ENCODE results near the gene EPHB2. TPM values are rescaled to one million over a fixed set of nuclear protein-coding genes. Genes with fewer than 3 reads are reported as not detected.

The EPHB2 gene
- total RNA-seq, 2 experiments from 2014 or later, result 0.08 TPM; not detected in 1

- POLR2A ChIA-PET, result no interaction called here
- no peaks in the 10 kb centered on the region for H3K9me3 Mint-ChIP-seq
- H3K27me3 ChIP-seq (ENCODE audit: control insufficient read depth in 1 of 2, insufficient read depth in 2 of 2, low read length in 2 of 2), result peaks cover 0 to 3% of the 10 kb centered on the region in 2 experiments
- no peak overlapping the region for H3K4me3 Mint-ChIP-seq
- CTCF ChIA-PET, result no interaction called here
- no peaks in the 10 kb centered on the region for H3K27me3 Mint-ChIP-seq
- no peaks in the 10 kb centered on the region for H3K36me3 Mint-ChIP-seq (ENCODE audit: low read depth)
- no peak overlapping the region for H3K4me3 ChIP-seq (ENCODE audit: low read length)
- no peaks in the 10 kb centered on the region for H3K4me1 ChIP-seq (ENCODE audit: insufficient read depth, low read length)
- H3K9me3 ChIP-seq (ENCODE audit: control insufficient read depth in 1 of 2, insufficient read depth in 1 of 2, low read length in 2 of 2), result no peaks in the 10 kb centered on the region
- no peaks in the 10 kb centered on the region for H3K36me3 ChIP-seq (ENCODE audit: insufficient read depth, low read length)
- intact Hi-C loops (cut with DNase I, micrococcal nuclease), result no loop called here
- DNase-seq (no peak), ATAC-seq (ENCODE audit: poor library complexity) (no peak)
- H3K27ac Mint-ChIP-seq, result no peak overlapping the region
- no peaks in the 10 kb centered on the region for H3K4me1 Mint-ChIP-seq (ENCODE audit: low read depth)
- no peak for TF ChIP-seq CTCF (IDR thresholded peaks at IDR 0.05)
- H3K27ac ChIP-seq (ENCODE audit: low read depth in 1 of 2, low read length in 2 of 2), result no peak overlapping the region
Observed at GRCh38 chr1:22790232-22791008, 79.8 kb downstream of the EPHB2 start.

GRCh38 chr1:22791831-22792347 is 81.2 kb downstream of the EPHB2 start:
- Histone ChIP-seq H3K9me3 (ENCODE audit: control insufficient read depth in 1 of 2, insufficient read depth in 1 of 2, low read length in 2 of 2) (no peaks in the 10 kb centered on the region), H3K27ac (ENCODE audit: low read depth in 1 of 2, low read length in 2 of 2) (no peak overlapping the region), H3K4me3 (ENCODE audit: low read length) (no peak overlapping the region), H3K27me3 (ENCODE audit: control insufficient read depth in 1 of 2, insufficient read depth in 2 of 2, low read length in 2 of 2) (peaks cover 0 to 3% of the 10 kb centered on the region in 2 experiments), H3K36me3 (ENCODE audit: insufficient read depth, low read length) (no peaks in the 10 kb centered on the region), H3K4me1 (ENCODE audit: insufficient read depth, low read length) (no peaks in the 10 kb centered on the region)
- intact Hi-C loops (cut with DNase I, micrococcal nuclease), result no loop called here
- CTCF ChIA-PET, result no interaction called here
- TF ChIP-seq CTCF (IDR thresholded peaks at IDR 0.05), result no peak
- H3K4me3 Mint-ChIP-seq, result no peak overlapping the region
- DNase-seq (no peak), ATAC-seq (ENCODE audit: poor library complexity) (no peak)
- H3K27ac Mint-ChIP-seq, result no peak overlapping the region
- no peaks in the 10 kb centered on the region for H3K9me3 Mint-ChIP-seq
- no peaks in the 10 kb centered on the region for H3K27me3 Mint-ChIP-seq
- no peaks in the 10 kb centered on the region for H3K36me3 Mint-ChIP-seq (ENCODE audit: low read depth)
- POLR2A ChIA-PET, result no interaction called here
- no peaks in the 10 kb centered on the region for H3K4me1 Mint-ChIP-seq (ENCODE audit: low read depth)

GRCh38 chr1:22792396-22793160 is 81.9 kb downstream of the EPHB2 start:
- no peaks in the 10 kb centered on the region for H3K9me3 ChIP-seq (ENCODE audit: control insufficient read depth in 1 of 2, insufficient read depth in 1 of 2, low read length in 2 of 2)
- H3K4me1 ChIP-seq (ENCODE audit: insufficient read depth, low read length), result no peaks in the 10 kb centered on the region
- Mint-ChIP-seq H3K36me3 (ENCODE audit: low read depth) (no peaks in the 10 kb centered on the region), H3K27ac (no peak overlapping the region), H3K4me1 (ENCODE audit: low read depth) (no peaks in the 10 kb centered on the region), H3K27me3 (no peaks in the 10 kb centered on the region), H3K4me3 (no peak overlapping the region), H3K9me3 (no peaks in the 10 kb centered on the region)
- H3K27me3 ChIP-seq (ENCODE audit: control insufficient read depth in 1 of 2, insufficient read depth in 2 of 2, low read length in 2 of 2), result peaks cover 0 to 3% of the 10 kb centered on the region in 2 experiments
- ATAC-seq (ENCODE audit: poor library complexity), result no peak
- intact Hi-C loops (cut with DNase I, micrococcal nuclease), result no loop called here
- TF ChIP-seq CTCF (IDR thresholded peaks at IDR 0.05), result no peak
- no peak overlapping the region for H3K27ac ChIP-seq (ENCODE audit: low read depth in 1 of 2, low read length in 2 of 2)
- H3K4me3 ChIP-seq (ENCODE audit: low read length), result no peak overlapping the region
- POLR2A ChIA-PET, result no interaction called here
- no peaks in the 10 kb centered on the region for H3K36me3 ChIP-seq (ENCODE audit: insufficient read depth, low read length)
- CTCF ChIA-PET, result no interaction called here
- no peak for DNase-seq
